CD4-positive, alpha-beta T cell treated with Interleukin-15 for 1 hour (primary cell): Measurements from ENCODE around the gene TMEM86B.
"Not testable (repeated sequence)": the region's sequence is repeated elsewhere in the genome, so short reads cannot be mapped to it uniquely, and the experiment has no call there.

Source experiments
- DNase-seq: peaks from one replicate; pipeline ENCODE4 v3.0.0-alpha.2; 2020

The TMEM86B gene

DNA sequence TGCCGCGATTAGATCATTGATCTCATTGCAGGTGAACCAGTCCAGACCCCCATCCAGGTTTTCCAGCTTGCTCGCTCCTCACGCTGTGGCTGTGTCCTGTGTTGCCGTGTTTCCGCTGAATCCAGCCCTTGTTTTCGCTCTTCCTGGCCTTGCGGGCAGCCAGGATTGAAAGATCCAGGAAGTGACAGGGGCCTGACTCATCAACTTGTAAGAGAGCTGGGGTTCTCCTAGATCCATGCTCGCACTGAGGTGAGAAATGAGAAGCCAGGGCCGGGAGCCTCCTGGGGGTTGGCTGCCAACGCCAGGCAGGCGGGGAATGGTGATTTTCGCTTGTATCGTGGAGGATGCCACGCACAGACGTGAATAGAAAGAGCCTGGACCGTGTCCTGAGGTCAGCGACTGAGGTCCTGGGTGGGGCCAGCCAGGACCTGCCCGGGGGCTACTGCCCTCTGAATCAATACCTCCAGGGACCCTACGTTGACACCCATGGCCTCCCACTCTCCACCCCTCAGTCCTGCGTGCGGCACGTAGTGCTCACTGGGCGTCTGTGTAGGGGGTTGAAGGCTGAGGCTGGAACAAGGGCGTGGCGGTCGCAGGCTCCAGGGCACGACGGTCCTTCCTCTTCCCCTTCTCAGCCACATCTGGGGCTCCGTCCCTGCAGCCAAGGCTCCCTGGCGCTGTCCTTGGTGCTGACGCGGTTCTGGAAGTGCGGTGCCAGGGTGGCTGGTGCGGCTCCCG, 11.9 kb downstream of the TMEM86B start:
- peak; percentile 65 for DNase-seq

DNA sequence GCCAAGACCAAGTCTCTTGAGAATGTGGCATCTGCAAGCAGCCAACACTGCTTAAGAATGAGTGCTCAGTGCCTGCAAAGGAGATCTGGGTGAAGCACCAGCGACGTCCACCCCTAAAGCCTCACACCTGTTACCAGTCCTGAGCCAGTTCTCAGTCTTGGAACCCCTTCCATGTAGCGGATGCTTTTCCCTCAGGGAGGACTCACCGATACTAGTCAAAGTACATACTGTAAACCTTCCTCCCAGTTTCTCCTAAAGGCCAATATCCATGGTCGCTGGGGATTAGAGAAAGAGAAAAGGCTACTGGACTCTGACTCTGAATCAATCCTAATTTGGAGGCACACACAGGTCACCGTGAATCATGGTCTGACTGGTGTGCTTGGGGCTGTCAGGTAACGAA, 15.0 kb downstream of the TMEM86B start:
- DNase-seq, result no peak

DNA sequence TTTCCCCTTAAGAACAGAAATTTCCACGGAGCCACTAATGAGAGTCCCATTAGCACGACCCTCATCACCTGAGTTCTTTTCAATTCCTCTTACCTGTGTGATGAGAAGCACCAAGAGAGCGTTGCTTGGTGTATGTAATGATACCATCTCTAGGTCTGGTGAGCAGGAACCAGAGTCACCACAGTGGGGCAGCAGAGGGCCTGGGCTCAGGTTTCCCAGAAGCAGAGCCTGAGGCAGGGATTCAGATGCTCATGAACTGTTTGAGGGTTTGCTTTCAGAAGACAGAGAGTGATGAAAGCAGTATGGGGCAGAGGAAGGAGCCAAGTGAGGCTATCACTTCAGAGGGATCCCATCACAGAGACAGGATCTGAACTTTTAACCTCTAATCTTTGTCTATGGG, 16.1 kb downstream of the TMEM86B start:
- peak; percentile 32 for DNase-seq

DNA sequence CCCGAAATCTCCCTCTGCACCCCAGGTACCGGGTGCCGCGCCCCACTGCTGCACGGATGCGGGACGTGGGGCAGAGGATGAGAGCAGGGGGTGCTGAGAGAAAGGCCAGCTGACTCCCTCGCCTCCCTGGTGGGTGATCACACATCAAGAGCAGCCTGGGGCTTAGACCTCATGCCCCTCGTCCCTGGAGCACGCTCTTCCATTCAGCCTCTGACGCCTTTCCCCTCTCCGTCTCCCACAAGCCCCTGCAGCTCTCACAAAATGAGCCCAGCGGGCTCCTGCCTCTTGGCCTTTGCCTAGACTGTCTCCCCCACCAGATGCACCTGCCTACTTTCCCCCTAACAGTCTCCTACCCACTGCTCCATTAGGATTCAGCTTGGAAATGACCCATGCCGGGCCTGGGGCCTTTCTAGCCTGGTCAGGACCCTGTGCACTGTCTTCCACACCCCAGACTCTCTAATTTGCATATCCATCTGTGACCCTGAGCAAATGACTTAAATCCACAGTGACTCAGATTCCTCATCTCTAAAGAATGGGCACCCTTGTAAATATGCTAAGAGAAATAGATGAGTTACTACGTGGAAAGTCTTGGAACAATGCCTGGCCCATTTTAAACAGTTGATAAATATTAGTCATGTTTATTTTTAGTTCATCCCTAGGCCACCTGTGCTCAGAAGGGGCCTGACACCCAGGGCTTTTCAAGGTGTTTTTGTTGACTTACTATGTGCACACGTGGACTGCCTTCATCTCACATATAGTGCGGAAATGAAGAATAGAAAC, 18.7 kb downstream of the TMEM86B start:
- DNase-seq, result no peak

DNA sequence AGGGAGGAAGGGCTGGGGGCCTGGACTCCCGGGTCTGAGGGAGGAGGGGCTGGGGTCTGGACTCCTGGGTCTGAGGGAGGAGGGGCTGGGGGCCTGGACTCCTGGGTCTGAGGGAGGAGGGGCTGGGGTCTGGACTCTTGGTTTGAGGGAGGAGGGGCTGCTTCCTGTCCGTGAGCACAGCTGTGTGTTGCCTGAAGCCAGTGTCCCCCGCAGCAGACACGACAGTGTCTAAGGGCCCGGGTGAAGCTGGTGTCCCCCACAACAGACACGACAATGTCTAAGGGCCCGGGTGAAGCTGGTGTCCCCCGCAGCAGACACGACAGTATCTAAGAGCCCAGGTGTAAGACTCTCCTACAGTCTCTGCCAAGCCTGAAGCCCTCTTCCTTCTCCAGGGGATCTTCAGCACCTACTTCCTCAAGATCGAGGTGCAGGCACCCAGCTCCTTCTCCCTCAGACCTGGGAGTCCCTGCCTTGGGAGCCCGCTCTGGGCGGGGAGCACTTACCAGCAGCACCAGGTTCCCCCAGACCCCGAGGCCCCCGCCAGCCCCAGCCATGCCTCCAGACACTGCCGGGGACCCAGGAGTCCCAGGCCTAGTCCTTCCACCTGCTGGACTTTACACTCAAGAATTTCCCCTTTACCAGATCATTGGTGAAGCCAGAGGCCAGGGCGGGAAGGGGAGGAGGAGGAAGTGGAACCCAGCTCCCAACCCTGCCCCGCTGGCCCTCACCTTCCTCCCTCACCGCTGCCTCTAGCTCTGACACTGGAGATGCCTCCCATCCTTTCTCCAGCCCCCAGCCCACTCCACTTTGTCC, 19.5 kb downstream of the TMEM86B start, which contains the start of gene PTPRH:
Gene PTPRH, minus strand, starts transcription at position 622 of the 813 bp plus-strand sequence. Its CDS starts 68 bp downstream, at position 554.
- no peak for DNase-seq

DNA sequence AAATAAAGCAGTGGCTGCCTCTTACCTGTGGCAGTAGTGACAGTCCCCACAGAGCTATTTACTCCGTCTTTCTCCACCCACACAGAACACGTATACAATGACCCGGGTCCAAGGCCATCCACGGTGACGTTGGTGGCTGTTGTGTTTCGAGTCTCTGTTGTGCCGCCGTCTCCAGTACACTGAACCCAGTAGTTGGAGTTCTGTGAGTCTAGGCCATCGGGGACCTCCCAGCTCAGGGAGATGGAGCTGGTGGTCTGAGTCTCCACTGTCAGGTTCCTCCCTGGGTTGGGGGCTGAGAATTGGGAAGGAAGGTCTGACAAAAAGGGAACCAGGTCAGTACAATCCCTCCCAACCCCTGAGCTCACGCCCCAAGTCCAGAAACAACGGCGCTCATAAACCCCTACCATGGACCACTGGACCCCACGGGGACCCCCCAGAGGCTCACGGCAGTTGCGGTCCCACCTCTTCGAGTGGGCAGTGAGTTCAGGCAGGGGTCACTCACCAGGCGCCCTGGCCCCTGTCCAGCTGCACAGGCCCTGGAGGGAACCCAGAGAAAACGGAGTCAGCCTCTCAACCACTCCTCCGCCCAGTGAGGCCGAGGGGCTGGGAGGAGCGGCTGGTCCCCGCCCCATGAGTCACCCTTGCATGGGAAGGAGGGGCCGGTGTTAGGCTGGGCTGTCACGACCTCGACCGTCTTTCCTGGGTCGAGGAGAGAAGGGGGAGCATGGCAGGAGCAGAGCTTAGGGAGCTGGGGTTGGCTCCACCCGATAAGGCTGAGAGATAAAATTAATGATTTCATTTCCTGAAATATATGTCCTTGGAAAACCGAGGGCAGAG, 21.7 kb downstream of the TMEM86B start:
- peak; percentile 61 for DNase-seq

DNA sequence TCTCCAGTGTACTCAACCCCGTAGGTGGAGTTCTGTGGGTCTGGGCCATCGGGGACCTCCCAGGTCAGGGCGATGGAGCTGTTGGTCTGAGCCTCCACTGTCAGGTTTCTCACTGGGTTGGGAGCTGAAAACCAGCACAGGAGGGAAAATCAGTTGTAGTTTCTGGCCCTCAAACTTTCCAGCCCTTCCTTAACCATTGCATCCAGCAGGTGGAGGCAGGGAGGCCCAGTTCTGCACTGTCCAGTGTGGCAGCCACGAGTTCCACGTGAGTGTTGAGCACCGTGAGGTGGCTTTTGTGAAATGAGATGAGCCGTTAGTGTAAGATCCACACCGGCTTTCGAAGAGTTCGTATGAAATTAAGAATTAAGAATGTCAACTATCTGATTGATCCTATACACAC, 26.4 kb downstream of the TMEM86B start:
- not testable (repeated sequence) for DNase-seq

DNA sequence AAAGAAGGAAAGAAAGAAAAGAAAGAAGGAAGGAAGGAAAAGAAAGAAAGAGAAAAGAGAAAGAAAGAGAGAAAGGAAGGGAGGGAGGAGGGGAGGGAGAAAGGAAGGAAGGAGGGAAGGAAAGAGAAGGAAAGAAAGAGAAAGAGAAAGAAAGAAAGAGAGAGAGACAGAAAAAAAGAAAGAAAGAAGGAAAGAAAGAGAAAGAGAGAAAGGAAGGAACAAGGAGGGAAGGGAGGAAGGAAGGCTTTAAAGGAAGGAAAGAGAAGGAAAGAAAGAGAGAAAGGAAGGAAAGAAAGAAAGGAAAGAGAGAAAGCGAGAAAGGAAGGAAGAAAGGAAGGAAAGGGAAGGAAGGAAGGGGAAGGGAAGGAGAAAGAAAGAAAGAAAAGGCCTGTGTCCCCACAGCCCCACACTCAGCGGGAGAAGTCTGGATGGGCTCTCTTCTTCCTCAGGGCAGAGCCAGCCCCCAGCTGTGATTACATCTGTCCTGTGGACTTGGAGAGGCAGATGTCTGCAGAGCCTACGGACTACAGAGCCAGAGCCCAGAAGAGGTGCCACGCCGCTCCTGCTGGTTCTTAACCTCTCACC, 28.9 kb downstream of the TMEM86B start:
- no peak for DNase-seq

DNA sequence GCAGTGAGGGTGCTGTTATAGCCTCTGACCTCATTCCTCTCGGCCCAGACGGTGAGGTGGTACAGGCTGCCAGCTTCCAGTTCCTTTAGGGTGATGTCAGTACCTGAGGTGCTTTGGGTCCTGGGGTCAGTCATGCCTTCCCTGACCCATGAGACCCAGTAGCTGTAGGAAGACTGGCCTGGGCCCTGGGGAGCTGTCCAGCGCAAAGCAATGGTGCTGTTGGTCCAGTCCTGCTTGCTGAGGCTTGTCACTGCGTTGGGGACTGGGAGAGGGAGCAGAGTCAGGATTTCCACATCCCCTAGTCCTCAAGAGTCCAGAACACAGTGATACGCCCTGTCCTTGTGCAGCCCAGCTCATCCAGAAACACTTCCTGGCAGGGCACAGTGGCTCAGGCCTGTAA, 29.9 kb downstream of the TMEM86B start:
- DNase-seq, result no peak

DNA sequence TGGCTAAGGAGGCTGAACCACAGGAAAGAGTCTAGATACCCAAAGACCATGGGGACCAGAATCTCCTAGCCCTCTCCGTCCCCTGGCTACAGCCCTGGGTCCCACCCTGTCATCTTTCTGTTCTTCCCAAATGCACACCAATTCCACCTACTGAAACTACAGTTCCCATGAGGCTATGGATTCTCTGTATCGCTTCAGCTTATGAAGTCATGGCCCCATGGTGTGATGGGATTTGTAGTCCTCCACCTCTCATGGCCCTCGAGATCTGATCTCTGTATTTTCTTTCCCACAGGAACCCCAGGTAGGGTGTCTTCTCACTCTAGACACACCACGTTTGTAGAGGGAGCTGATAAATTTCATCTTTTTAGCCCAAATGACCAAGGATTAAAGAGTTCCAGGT, 31.0 kb downstream of the TMEM86B start:
- DNase-seq, result no peak

DNA sequence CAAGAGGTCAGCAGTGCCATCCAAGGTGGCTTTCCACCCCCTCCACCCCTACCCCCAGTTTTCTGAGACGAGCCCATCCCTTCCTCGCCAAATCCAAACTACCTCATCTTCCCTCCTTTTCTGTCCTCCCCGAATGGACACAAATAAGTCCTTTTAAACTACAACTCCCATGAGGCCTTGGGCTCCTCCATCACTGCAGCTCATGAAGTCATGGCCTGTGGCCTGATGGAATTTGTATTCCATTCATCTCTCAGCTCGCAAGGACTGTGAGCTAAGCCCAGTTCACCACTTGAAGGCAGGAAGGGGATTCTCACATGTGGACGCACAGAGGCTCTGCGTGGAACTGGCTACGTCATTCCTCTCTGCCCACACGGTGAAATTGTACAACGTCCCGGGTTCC, 31.8 kb downstream of the TMEM86B start:
- no peak for DNase-seq

DNA sequence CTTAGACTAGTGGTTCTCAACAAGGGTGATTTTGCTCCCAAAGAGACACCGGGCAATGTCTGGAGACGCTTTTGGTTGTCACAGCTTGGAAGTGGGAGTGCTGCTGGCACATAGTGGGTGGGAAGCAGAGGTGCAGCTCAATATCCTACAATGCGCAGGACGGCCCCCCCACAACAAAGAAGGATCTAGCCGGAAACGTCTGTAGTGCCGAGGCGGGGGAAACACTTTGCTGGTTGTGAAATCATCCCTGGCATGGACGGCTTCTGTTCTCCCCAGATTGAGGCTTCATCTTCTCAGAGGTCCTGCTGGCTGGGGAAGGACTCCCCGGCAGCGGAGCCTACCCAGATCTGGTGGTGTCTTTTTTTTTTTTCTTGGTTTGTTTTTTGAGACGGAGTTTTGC, 35.1 kb downstream of the TMEM86B start:
- no peak for DNase-seq

DNA sequence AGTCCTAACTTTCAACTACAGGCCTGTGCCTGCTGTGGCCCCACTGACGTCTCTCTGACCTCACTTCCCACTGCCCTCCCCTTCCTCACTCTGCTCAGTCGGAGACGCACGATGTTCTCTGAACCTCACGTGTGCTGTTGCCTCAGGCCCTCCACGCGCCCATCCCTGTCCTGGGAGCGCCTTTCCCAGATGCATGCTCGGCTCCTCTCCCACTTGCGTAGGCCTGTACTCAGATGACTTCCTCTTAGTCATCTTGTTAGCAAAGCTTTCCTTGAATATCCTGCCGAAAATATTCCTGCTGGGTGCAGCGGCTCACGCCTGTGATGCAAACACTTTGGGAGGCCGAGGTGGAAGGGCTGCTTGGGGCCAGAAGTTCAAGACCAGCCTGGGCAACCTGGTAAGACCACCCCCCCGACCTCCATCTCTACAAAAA, 39.1 kb downstream of the TMEM86B start:
- DNase-seq, result no peak

DNA sequence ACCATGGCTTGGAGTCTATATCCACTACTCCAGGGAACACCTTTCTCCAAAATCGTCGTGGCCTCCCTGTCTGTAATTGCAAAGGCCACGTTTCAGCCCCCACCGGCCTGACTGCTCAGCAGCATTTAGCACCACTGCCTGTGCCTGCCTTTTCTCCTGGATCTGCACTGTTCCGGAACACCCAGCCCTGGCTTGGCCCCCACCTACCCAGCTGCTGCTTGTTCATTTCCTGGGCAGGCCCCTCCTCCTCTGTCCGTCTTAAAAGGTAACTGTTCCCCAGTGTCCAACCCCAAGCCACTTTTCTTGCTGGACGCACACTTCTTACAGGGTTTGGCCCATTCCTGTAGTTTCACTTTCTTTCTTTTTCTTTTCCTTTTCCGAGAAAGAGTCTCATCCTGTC, 39.9 kb downstream of the TMEM86B start:
- DNase-seq, result no peak

DNA sequence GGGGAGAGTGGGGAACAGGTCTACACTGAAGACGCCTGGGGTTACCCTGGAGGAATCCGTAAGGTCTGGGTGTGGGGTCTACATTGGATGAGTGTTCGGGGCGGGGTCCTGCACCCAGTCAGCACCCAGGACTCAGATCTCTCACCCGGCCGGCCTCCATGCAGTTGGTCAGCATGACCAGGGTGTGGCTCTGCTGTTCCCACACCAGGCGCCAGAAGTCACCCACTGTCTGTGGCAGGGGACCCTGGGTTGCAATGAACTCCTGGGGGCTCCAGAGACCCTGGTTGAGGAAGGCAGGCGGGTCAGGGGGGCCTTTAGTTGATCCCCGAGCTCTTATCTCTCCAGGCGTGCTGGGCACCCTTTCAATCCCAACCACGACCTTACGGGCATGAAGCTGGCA, 42.5 kb downstream of the TMEM86B start:
- DNase-seq, result no peak

DNA sequence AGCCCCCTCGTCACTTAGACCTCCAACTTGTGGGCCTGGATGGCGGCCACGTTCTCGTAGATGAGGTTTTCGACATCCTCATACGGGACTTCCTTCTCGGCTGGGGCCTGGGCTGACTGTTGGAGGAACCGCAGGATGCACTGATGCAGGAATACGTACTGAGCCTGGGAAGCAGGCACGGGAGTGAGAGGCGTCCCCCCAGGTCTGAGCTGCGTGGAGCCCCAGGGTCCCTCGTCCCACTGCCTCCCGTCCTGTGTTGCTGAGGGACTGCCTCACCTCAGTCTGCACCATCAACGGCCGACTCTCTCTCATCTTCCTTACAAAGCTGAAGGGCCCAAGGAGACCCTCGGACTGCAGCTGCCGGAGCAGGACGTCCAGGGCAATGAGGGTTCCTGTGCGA, 46.8 kb downstream of the TMEM86B start:
- no peak for DNase-seq

DNA sequence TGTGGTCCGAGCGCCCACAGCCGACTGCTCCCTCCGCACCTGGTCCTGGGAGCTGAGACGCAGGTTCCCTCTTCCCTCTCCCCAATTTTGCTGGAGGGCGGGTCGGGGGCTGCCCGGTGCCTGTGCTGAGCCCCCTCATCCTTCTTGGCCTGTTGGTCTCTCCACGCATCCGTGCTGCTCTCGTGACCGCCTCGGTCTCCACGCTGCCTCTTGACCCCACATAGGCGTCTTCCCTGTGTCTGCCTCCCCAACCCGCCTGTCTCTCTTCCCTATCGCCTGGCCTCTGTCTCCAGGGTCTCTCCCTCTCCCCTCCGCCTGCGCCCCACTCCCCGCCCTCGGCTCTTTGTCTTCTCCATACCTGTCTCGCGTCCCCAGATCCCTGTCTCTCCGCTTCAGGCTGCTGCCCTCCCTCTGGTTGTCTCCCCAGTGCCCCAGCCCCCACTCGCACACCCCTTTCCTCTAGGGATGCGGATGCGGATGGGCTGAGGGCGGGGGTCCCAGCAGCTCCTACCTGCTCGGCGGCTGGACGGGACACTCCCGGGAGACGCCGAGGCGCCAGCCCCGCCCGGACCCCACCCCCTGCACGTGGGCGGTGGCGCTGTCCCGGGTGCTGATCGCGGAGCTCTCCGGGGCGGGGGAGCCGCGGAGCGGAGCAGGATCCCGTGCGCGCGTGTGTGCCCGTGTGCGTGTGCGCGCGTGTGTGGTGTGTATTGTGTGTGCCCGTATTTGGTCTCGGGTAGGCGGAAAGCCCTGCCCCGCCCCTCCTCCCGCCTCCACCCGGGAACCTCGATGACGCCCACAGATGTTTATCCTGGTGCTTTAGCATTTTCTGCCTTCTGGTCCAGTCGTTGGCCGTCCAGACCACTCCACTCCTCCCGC, 48.7 kb downstream of the TMEM86B start, which contains the start of gene SYT5:
Gene SYT5, minus strand, starts transcription at position 684 of the 879 bp plus-strand sequence. CDS start 1,248 bp downstream, outside the sequence.
- DNase-seq, result peak; percentile 45

DNA sequence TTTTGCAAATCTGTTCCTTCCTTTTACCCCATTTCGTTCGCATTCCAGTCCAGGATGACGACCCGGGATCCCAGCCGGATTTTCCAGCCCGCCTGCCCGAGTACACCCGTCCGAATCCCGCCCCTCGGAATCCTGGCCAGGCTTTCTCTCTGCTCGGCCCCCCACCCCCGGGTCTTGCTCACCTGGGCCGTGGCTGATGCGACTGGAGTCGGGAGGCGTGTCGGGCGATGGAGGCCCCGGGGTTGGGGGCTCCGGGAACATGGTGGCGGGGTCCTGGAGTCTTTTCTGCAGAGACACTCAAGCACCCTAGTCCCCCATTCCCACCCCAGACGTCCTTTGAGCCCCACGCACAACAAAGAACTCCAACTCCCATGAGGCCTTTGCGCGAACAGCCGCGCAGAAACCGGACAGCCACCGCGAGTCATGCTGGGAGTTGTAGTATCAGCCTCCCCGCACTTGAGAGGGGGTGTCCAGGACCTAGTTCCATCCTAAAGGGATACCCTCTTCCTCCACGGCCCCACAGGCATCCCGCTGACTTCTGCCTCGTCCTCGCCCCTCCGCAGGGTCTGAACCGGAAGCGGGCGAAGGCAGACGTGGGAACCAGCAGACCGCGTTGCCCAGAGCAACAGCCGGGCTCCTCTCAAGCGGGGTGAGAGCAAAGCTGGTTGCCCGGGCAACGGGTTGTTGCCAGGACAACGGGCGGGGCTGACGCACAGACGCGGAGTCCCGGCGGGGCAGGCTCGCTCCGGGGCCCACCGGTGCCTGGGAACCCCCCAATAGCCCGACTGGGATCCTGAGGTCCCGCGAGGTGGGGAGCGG, 49.6 kb downstream of the TMEM86B start:
- peak; percentile 97 for DNase-seq
